ENCODE data around the gene PCDHAC2. TPM values are rescaled to one million over a fixed set of nuclear protein-coding genes. Genes with fewer than 3 reads are reported as not detected.

Gene PCDHAC2, protein sequence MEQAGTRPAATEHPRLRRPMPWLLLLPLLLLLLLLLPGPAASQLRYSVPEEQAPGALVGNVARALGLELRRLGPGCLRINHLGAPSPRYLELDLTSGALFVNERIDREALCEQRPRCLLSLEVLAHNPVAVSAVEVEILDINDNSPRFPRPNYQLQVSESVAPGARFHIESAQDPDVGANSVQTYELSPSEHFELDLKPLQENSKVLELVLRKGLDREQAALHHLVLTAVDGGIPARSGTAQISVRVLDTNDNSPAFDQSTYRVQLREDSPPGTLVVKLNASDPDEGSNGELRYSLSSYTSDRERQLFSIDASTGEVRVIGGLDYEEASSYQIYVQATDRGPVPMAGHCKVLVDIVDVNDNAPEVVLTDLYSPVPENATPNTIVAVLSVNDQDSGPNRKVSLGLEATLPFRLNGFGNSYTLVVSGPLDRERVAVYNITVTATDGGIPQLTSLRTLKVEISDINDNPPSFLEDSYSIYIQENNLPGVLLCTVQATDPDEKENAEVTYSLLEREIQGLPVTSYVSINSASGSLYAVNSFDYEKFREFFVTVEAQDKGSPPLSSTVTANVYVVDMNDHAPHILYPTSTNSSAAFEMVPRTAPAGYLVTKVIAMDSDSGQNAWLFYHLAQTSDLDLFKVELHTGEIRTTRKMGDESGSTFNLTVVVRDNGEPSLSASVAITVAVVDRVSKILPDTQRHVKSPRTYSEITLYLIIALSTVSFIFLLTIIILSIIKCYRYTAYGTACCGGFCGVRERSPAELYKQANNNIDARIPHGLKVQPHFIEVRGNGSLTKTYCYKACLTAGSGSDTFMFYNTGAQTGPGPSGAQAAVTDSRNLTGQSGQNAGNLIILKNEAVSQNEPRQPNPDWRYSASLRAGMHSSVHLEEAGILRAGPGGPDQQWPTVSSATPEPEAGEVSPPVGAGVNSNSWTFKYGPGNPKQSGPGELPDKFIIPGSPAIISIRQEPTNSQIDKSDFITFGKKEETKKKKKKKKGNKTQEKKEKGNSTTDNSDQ
- 0.14 and 0.22 TPM in 2 replicates for total RNA-seq

DNA sequence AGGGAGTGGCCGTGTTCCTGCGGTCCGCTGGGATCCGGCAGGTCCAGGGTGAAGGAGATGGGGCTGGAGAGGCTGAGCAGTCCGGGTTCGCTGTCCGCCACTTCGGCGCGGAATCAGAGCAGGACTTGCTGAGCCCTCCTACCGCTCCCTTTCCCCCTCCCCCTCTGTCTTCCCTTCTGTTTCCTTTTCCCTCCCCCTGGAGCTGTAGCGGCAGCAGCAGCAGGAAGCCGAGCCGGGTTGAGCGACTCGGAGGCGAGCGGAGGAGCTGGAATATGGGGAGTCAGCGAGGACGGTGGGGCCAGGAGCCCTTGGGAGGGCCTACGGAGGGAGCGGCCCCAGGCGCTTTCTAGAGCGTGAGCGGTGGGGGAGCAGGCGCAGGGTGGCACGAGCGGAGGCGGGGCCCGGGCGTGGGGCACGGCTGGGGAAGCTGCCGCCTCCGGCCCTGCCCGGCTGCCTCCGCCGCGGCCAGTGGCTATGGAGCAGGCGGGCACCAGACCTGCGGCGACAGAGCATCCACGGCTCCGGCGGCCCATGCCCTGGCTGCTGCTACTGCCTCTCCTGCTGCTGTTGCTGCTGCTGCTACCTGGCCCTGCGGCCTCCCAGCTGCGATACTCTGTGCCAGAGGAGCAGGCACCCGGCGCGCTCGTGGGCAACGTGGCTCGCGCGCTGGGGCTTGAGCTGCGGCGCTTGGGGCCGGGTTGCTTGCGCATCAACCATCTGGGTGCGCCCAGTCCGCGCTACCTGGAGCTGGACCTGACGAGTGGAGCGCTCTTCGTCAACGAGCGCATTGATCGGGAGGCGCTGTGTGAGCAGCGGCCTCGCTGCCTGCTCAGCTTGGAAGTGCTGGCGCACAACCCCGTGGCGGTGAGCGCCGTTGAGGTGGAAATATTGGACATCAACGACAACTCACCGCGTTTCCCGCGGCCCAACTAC, at the start of gene PCDHAC2:
Gene PCDHAC2 (plus strand): TSS at position 184 of the 933 bp plus-strand sequence. CDS start 291 bp downstream, at position 475.

DNA sequence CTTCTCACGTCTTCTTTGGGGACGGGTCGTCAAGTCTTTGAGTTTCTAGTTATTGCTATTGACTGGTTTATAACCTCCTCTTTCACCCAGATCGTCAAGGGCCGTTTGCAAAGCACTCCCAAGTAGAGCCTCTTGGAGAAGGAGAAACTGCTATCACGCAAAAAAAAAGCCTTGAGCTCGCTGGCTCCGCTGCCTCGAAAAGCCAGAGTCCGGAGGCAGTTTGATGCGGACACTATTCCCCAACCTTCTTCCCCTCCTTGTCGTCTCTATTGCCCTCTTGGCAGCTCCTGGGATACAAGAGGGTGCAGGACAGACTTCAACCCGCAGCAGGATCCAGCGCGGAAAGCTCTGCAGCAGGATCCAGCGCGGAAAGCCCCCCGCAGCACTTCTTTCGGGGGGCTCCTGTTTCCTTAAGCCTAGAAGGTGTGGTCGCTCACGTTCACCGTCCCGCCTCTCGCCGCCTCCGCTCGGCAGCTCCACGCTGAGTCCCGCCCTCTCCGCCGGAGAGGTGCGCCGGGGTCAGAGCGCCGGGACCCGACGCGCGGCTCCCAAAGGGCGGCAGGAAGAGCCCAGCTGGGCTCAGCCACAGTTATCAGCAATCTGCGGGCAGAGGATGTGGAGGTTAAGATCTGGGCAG, 40.4 kb upstream of the PCDHAC2 start, which contains the start of gene PCDHAC1:
Gene PCDHAC1 (plus strand): TSS at position 494 of the 637 bp plus-strand sequence. CDS start 594 bp downstream, outside the sequence.

Small RNA genes lying within 50 kb of the gene (small RNA-seq; reads per million reads assigned to genes)
- gene AC010223.1 (ENCODE audit: low replicate concordance): not detected

Other genes starting within 250 kb of the PCDHAC2 start
- not detected in 2 replicates for gene PCDHA1, start 180.3 kb upstream of the PCDHAC2 start, total RNA-seq
- under 0.01 TPM in 1 of 2 replicates, not detected in the other for gene PCDHA2, start 171.6 kb upstream of the PCDHAC2 start, total RNA-seq
- 0.14 and 0.22 TPM in 2 replicates for gene PCDHA3, start 165.4 kb upstream of the PCDHAC2 start, total RNA-seq
- gene PCDHA4, start 159.4 kb upstream of the PCDHAC2 start, total RNA-seq: under 0.01 and 0.14 TPM in 2 replicates
- gene PCDHA5, start 144.9 kb upstream of the PCDHAC2 start, total RNA-seq: not detected in 2 replicates
- 0.14 and 0.44 TPM in 2 replicates for gene PCDHA6, start 138.5 kb upstream of the PCDHAC2 start, total RNA-seq
- under 0.01 and 0.29 TPM in 2 replicates for gene PCDHA7, start 132.2 kb upstream of the PCDHAC2 start, total RNA-seq
- under 0.01 TPM in 1 of 2 replicates, not detected in the other for gene PCDHA8, start 125.3 kb upstream of the PCDHAC2 start, total RNA-seq
- gene PCDHA9, start 118.1 kb upstream of the PCDHAC2 start, total RNA-seq: under 0.01 TPM in 2 replicates
- under 0.01 and 0.14 TPM in 2 replicates for gene PCDHA10, start 110.6 kb upstream of the PCDHAC2 start, total RNA-seq
- gene PCDHA11, start 97.5 kb upstream of the PCDHAC2 start, total RNA-seq: 0.57 TPM in 1 of 2 replicates, not detected in the other
- gene PCDHA12, start 91.2 kb upstream of the PCDHAC2 start, total RNA-seq: under 0.01 and 0.14 TPM in 2 replicates
- gene PCDHA13, start 84.4 kb upstream of the PCDHAC2 start, total RNA-seq: not detected in 2 replicates
- gene PCDHAC1, start 40.2 kb upstream of the PCDHAC2 start, total RNA-seq: under 0.01 TPM in 1 of 2 replicates, not detected in the other
- not detected in 2 replicates for gene PCDHB1, start 84.9 kb downstream of the PCDHAC2 start, total RNA-seq
- gene PCDHB2, start 128.1 kb downstream of the PCDHAC2 start, total RNA-seq: 0.22 and 0.29 TPM in 2 replicates
- gene PCDHB3, start 134.0 kb downstream of the PCDHAC2 start, total RNA-seq: under 0.01 and 0.29 TPM in 2 replicates
- gene PCDHB4, start 155.3 kb downstream of the PCDHAC2 start, total RNA-seq: 0.14 TPM in 1 of 2 replicates, not detected in the other
- 0.14 and 0.22 TPM in 2 replicates for gene PCDHB5, start 168.7 kb downstream of the PCDHAC2 start, total RNA-seq
- gene PCDHB6, start 183.6 kb downstream of the PCDHAC2 start, total RNA-seq: under 0.01 and 0.14 TPM in 2 replicates
- under 0.01 and 0.14 TPM in 2 replicates for gene PCDHB7, start 206.2 kb downstream of the PCDHAC2 start, total RNA-seq
- gene PCDHB8, start 211.3 kb downstream of the PCDHAC2 start, total RNA-seq: 0.29 TPM in 1 of 2 replicates, not detected in the other
- gene PCDHB16, start 215.9 kb downstream of the PCDHAC2 start, total RNA-seq: under 0.01 and 0.14 TPM in 2 replicates
- 0.14 TPM in 1 of 2 replicates, not detected in the other for gene PCDHB9, start 220.7 kb downstream of the PCDHAC2 start, total RNA-seq
- 0.22 and 0.43 TPM in 2 replicates for gene PCDHB10, start 225.9 kb downstream of the PCDHAC2 start, total RNA-seq
- under 0.01 and 0.29 TPM in 2 replicates for gene PCDHB11, start 233.2 kb downstream of the PCDHAC2 start, total RNA-seq
- gene PCDHB12, start 242.2 kb downstream of the PCDHAC2 start, total RNA-seq: under 0.01 TPM in 1 of 2 replicates, not detected in the other
- gene PCDHB13, start 247.4 kb downstream of the PCDHAC2 start, total RNA-seq: 0.22 and 0.29 TPM in 2 replicates

Data from placental pericyte (primary cell).